Measurements from ENCODE around the gene TRIM25.

- no peak for TF ChIP-seq EP300 (IDR thresholded peaks at IDR 0.05; ENCODE audit: borderline replicate concordance)
- no peak for TF ChIP-seq EGR1 (IDR thresholded peaks at IDR 0.05)
Measured at GRCh38 chr17:56880571-56880970, 33.3 kb downstream of the TRIM25 start.
